GM18520 (cell line): Measurements from ENCODE around the gene PDSS2.
A peak's percentile ranks its signal among the peaks of the same experiment; 100 is the strongest.

ENCODE experiments used
- ATAC-seq: cut with Tn5 transposase; IDR thresholded peaks from one replicate; pipeline ENCODE4 v1.9.1; 2021; ENCODE audit not compliant: unreplicated experiment

Gene PDSS2, protein sequence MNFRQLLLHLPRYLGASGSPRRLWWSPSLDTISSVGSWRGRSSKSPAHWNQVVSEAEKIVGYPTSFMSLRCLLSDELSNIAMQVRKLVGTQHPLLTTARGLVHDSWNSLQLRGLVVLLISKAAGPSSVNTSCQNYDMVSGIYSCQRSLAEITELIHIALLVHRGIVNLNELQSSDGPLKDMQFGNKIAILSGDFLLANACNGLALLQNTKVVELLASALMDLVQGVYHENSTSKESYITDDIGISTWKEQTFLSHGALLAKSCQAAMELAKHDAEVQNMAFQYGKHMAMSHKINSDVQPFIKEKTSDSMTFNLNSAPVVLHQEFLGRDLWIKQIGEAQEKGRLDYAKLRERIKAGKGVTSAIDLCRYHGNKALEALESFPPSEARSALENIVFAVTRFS

DNA sequence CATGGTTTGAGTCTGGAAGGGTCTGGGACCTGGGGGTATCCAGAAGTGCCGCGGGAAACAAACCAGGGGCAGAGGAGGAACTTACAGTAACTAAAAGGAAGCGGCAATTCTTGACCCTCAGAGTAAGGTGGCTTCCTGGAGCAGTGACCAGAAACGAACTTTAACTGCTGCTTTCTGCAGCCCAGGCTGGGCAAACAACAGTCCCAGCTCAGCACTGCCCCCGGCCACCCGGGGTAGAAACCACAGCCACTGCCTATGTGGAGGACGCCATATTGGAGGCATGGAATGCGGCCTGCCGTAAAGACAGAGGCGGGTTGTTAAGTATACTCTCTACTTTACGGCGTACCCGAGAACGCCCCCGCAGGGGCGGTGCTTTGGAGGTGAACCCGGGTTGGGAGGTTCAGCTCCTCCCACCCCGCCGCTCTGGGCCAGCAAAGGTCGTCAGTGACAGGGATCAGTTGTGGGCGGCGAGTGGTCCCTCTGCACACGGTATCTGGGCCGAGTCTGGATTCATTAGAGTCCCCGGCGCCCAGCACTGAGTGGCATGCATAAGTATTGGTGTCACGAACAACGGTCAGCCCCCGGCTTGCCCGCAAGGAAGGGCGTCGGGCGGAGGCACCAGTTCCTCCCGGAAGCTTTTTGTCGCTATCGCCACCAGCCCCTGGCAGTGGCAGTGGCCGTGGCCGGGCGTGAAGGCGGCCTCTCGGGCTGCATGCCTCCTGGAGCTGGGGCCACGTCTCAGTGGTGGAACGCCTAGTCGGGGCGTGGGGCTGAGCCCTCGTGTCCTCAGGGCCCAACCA lies at the start of gene PDSS2:
Gene PDSS2, minus strand, starts transcription at position 282 of the 800 bp plus-strand sequence. Its CDS starts 279 bp downstream, at position 3.
- ATAC-seq: peak; percentile 89

DNA sequence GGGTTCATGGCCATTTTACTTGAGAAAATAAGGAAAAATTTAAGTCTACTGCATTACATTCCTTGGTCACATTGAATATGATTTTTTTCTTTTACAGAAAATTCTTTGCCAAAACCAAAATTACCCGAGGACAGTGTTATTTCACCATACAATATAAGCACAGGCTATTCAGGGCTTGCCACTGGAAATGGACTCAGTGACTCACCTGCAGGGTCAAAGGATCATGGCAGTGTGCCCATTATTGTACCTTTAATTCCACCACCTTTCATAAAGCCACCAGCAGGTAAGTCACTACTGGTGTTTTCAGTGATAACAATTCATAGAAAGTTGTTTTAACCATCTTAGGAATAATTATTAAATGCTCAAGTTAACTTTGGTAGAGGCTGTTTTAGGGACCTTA lies 46.8 kb upstream of the PDSS2 start:
- ATAC-seq: no peak

DNA sequence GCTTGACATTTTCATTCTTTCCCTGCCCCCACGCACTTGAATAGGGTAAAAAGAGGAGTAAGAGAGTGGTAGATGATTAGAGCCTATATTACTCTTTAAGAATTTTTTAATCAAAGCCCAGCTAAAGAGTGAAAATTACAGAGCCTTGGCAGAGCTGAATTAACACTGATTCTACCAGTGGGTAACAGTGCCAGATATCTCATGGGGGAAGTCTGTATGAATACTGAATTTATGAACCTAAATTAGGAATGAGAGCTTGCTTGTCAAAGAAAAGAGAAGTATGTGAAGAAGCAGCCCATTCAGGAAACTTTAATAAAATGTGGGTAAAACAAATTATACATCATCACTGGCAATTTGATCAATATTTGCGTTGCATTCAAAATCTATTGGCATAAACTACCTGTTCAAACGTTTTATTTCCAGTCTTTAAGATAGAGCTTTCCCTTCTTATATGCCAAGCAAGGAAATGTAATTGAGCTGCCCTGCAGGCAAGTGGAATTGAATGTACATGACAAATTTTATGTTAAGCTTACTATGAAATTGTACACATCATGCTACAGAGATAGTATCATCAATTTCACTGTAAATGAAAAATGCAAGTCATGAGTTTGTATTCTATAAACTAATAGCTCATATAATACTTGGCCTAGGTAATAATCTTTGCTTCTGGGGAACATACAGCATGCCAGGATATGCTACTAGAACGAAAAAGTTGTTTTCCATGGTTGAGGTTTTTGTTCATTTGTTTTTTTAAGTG lies 45.1 kb upstream of the PDSS2 start:
- ATAC-seq: no peak

DNA sequence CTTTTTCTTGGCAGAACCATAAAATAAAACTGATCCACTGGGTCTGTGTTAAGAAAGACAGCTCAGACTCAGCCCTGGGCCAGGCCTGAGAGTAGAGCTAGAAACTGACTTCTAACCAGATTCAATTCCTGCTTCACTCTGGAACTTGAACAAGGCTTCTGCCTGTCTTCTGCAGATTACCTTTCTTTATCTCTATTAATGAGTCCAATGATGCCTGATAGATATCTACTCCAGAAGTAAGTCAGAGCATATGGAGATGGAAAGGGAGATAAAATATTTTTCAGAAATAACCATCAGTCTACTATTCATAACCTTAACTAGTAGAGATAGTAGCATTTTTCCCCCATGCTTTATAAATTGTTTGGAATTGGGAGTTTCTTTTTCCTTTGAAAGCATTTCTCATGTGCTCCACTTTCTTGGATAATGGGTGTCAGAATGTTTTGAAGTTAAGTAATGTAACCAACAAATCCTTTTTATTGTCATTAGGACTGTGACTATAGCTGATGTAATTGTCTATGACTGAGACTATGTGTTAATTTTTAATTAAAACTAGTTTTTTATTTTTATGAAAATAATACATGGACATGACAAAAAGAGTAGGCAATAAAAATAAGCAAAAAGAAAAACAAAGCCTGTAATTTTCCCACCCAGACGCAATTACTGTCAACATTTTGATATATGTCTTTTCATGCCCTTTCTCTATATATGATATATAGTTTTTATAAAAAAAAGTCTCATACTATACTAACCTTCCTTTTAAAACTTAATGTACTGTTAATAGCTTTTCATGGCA lies 37.7 kb upstream of the PDSS2 start:
- ATAC-seq: no peak

DNA sequence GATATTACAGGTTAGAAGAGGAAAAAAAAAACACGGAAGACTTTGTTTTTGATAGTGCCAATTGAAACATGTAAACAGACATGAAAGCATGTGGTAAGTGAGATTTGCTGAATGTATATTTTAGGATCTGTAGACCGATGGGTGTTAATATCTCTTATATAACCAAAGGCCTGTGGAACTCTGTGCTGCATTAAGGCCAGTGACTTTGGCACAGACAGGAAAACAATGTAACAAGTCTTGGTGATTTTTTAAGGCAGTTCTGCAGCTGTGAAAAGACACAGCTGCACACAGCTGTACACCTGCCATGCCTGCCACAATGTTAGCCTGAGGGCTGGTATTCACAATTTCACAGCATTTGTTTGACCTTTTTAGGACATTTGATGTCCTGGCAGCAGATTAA lies 36.6 kb upstream of the PDSS2 start:
- no peak for ATAC-seq

DNA sequence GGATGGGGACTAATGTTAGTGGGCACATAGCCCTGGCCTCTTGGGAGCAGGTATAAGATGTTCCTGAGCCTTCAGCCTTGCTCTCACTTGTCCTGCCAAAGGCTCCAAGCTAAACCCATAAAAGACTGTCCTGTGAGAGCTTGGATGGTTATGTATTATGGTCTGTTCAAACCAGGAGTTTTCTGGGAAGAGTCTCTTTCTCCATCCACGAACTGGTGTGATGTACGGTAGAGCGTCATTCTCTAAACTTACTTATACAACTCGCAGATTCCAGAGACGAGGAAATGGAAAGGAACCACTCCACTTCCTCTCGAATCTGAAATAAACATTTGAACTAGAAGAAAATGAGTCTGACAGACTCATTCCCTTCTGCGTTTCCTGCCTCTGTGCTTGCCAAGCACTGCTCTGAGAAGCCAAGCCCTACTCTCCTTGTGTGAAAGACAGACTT lies 35.9 kb upstream of the PDSS2 start:
- no peak for ATAC-seq

DNA sequence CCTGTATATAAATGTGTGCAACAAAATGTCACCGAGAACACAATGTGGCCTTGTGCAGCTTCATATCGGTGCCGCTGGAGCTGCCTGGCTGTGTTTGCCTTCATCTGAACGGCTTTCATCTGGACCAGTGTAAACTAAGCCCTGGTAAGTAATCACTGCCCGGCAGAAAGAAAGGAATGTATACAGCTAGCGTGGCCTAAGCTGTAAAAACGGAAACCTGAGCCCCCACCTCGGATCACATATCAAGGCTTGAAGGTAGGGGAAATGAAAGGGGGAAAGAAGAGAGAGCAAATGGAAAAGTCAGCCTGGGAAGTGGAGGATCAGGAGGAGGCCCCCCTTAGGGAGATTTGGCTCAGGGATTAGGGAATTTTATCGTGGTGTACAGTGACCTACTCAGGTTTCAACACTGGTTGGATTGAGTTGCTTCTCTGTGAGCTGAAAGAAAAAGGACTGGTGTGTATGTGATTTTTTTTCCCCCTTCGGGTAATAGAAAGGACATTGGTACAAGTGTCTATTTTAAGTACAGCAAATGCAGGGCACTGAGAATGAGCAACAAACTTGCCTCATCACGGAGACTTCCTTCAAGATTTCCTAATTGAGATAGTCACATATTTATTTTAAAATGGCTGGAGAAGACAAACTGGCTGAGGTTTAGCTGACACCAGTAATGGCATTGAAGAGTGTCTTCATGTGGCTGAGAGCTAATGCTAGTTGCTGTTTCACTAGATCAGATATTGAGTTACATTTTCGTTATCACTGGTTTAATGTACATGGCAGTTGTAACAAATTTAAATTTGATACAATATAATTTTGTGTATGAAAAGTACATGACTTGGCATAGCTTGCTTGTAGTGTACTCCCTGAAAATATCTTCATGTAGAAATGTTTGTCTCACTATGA lies 34.0 kb upstream of the PDSS2 start:
- no peak for ATAC-seq

DNA sequence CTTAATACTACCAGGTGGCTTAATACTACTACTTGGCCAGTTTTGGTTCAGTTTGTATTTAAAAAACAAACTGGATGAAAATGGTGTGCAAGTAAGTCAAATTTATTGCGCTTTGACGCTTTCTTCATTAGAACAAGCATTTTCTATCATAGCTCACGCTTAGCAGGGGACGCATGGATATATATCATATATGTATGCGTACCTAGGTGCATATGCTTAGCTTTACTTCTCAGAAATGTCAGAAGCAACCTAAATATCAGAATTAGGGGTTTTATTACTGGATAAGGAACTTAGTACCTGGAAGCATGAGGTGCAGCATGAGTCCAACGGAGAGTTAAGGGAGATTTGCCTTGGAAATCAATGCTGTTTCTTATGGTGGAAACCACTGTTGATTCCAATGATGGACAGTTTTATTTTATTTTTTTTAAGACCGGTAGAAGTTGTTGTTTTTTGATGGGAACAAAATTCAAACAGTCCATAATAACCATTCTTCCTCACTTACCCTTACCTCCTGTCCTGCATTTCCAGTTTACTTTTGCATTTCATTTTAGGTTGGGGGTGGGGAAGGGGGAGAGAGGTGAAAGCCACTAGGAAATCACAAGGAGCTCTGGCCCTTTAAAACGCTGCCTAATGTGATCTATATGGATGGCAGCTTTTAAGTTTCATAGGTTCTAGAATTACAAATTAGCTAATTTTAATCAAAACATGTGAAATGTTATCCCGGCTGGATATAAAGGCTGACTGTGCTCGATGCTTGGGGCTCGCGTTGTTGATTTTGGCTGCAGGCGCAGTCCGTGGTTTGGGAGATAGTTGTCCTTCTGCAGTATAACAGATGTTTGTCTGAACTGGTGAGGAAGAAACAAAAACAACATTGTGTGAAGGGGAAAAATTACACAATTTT lies 32.6 kb upstream of the PDSS2 start:
- ATAC-seq: no peak

DNA sequence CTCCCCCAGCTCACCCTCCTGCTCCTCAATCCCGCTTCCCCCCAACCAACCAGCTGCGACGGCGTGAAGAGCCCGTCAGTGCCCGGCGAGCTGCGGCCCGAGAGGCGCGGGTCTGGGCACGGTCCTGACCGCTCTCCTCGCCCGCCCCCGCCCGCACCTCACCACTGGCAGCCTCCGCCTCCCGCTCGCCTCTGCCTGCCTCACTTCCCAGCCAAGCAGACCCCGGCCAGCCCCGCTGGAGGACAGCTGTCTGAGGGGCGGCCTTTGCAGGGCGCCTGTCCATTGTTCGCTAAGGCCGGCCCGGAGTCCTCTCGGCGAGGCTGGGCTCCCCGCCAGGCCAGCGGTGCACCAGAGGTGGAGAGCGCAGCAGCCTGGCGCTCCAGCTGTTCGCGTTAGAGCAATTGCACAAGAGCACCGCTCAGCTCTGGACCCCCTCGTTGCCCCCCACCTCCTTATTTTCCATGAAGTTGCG lies 31.8 kb upstream of the PDSS2 start:
- ATAC-seq: no peak

DNA sequence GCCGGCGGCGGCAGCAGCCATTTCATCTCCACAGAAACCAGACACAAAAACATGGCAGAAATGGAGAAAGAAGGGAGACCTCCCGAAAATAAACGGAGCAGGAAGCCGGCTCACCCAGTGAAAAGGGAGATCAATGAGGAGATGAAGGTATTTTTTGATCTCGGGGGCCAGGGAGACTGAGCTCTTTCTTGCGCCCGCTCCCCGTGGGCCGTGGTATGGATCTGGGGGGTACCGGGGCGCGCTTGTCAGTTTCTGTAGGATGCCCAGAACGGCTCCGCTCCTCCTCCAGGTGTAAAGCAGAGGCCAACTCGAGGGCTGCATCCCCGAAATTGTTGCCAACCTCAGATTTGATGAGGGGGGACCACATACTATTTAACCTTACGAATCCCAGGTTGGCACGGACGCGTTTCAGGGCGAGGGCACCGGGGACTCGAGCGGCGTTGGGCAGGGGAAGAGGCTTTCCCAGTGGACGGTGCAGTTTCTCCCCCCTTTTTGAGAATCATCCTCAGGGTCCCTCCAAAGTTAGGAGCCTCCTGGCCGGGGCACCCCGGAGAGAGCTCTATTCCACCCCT lies 31.3 kb upstream of the PDSS2 start:
- ATAC-seq: no peak

DNA sequence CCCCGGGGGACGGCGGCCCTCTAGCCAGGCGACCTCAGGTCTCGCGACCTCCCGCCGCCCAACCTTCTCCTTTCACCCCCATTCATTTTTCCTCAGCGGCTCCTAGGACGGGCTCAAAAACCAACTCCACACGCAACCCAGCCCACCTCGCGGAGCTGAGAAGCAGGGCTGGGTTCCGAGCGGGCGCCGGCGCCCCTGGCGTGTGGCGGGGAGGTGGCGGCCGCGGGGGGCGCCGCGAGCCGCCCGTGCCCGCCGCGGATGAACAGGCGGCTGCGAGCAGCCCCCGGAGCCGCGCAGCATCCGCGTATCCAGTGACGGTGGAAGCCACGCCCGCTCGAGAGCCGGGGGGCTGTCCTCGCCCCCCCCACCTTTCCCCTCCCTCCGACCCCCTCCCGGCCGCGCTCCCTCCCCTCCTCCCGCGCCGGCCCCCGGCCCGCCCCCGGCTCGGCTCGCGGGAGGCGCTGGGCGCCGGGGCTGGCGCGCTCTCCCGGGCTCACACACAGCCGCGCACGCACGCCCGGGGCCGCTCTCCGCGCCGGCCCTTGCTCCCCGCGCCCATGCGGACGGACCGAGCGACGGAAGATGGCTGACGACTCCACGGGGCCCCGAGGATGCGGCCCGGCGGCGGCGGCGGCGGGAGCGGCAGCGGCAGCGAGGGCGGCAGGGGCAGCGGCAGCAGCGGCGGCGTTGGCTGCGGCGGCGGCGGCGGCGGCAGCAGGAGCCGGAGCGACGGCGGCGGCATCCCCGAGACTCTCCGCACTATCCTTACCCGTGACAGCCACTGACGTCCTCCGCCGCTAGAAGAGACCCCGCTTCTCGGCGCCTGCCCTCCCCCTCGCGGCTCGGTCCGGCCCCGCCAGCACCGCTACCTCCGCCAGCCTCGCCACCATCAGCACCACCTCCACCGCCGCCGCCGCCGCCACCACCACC lies 30.5 kb upstream of the PDSS2 start, which contains the start of gene SOBP:
Gene SOBP, plus strand, starts transcription at position 482 of the 930 bp plus-strand sequence. CDS start 500 bp downstream, outside the sequence.
- no peak for ATAC-seq

DNA sequence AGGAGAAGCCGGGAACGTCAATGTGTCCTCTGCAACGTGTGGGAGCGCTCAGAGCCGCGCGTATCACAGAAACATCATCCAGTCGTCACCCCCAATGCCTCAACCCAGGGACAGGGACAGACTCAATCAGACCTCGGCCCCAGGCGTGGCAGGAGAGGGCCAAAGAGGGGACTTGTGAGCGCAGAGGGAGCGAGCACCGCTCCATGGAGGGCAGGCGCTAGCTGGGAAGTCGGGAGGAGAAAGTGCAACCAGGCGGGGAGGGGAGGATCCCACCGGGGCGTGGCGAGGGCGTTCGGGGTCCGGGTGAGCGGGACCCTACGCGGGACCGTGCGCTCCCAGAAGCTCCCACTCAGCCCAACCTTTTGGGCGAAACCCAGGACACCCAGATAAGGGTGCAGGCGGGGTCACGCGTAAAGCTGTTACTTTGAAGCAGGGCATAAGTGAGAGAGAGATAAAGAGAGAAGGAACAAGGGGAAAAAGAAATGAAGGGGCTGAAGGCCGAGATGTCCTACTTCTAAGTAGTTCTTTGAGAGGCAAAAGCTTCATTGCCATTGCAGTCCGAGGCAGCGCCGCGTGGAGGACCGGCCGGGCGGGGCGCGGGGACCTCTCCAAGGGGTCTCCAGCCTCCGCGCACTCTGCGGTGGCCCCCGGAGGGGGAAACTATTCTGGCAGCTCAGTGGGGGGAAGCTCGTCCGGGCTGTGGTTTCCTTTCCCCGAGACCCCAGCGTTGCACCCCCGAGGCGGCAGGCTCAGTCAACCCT lies 29.7 kb upstream of the PDSS2 start:
- no peak for ATAC-seq

DNA sequence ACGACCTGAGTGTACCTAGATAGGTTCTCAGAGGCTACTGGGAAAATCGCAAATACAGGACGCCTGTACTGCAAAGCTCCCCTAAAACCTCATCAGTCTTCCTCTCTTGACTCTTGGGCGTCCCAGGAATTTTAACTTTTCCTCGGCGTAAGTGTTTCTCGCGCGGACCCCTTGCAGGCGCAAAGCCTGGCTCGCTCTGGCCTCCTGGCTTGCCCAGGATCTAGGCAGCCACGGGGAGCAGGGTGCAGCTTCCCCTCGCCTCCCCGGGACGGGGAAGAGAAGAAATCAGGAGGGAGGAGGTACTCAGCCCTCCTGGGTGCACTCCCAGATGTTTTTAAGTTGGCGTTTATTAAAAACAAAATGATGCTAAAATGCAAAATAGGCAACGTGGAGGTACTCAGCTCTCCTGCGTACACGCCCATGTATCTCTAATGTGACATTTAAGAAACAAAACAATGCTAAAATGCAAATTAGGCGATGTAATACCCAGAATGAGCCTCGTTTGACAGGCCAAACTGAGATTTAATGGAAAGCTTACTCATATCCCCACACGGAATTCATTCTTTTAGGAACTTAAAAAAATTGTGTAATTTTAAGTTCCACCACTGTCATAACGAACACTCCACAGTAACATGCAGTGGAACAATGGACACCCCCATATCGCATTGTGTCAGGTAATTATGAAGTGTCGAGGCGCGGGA lies 29.0 kb upstream of the PDSS2 start:
- ATAC-seq: no peak

DNA sequence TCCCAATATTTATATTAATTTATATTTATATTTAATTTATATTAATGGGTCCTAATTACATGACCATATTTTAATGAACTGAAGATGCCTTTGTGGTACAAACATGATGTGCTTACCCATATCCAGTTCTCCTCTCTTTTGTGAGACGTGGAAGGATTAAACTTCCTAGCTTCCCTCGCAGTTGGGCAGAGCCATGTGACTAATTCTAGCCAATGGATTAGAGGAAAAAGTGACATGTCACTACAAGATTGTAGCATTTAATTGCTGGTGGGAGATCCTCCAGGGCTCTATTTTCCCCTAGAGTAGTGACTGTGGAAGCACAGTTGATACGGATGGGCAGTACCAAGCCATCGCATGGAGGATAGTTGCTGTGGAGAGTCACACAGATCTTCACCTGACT lies 25.8 kb upstream of the PDSS2 start:
- no peak for ATAC-seq

DNA sequence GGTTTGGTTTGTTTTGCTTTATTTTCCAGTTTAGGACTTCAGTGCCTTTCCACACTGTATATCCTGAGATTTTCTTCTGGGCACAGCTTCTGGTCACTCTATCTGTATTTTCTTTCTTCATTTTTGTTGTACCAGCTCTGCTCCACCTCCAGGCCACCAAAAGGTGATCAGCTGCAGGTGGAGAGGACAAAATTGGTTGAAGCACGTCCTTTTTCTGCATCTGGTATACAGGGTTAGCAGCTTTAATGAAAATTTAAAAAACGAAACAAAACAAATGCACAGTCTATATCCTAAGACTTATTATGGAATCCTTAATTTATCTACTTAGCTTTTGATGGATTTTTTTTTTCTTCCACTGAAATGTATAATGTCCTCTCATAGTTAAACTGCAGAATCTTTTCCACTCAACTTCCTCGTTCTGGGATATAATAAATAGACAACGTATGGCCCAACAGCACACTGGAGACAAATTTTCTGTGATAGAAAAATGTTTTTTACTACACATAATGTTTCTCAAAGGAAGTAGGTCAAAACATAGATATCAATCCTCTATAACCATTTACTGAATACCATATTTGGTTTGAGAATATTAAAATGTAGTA lies 19.8 kb upstream of the PDSS2 start:
- ATAC-seq: no peak
